Neural progenitor cell (in vitro differentiated cells): ENCODE data around the gene APAF1.
"Not testable (repeated sequence)": the region's sequence is repeated elsewhere in the genome, so short reads cannot be mapped to it uniquely, and the experiment has no call there.

Source experiments
- EZH2 ChIP-seq: fragments of 200-600 bp; sonication (generic); IDR thresholded peaks from 2 replicates; pipeline ENCODE4 v1.6.1; 2017; ENCODE audit warnings: antibody characterized with exemption, mild to moderate bottlenecking, moderate library complexity
- EZH2phosphoT487 ChIP-seq: fragments of 200-600 bp; sonication (generic); IDR thresholded peaks from 2 replicates; pipeline ENCODE4 v1.6.1; 2017; ENCODE audit warnings: antibody characterized with exemption
- TF ChIP-seq, protein P1 (sequence below): fragments of 200-600 bp; sonication (generic); IDR thresholded peaks from 2 replicates; pipeline ENCODE4 v1.5.1; 2017; ENCODE audit warnings: antibody characterized with exemption, mild to moderate bottlenecking

DNA sequence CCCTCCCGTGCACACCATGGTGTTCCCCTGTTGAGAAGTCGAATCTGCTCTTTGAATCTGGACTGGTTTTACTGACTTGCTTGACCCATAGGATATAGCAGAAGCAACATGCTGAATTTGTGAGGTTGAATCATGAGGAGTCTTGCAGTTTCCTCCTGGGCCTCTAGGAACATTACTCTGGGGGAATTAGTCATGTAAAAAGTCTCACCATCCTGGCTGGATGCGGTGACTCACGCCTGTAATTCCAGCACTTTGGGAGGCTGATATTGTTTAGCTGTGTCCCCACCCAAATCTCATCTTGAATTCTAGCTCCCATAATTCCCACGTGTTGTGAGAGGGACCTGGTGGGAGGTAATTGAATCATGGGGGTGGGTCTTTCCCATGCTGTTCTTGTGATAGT is 110.8 kb downstream of the APAF1 start:
- TF ChIP-seq, protein P1, sequence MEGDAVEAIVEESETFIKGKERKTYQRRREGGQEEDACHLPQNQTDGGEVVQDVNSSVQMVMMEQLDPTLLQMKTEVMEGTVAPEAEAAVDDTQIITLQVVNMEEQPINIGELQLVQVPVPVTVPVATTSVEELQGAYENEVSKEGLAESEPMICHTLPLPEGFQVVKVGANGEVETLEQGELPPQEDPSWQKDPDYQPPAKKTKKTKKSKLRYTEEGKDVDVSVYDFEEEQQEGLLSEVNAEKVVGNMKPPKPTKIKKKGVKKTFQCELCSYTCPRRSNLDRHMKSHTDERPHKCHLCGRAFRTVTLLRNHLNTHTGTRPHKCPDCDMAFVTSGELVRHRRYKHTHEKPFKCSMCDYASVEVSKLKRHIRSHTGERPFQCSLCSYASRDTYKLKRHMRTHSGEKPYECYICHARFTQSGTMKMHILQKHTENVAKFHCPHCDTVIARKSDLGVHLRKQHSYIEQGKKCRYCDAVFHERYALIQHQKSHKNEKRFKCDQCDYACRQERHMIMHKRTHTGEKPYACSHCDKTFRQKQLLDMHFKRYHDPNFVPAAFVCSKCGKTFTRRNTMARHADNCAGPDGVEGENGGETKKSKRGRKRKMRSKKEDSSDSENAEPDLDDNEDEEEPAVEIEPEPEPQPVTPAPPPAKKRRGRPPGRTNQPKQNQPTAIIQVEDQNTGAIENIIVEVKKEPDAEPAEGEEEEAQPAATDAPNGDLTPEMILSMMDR: not testable (repeated sequence)
- not testable (repeated sequence) for TF ChIP-seq EZH2phosphoT487, EZH2
